ENCODE measurements around the gene EEF1AKMT3. TPM values are rescaled to one million over a fixed set of nuclear protein-coding genes. Genes with fewer than 3 reads are reported as not detected.

Gene EEF1AKMT3
- total and polyA plus RNA-seq, 2 of the 4 experiments (the other 2 are of a cell fraction) = 3.2 to 8.1 TPM

- H3K4me2 ChIP-seq (ENCODE audit: low read depth, low read length) = no peak overlapping the region
- H3K27ac ChIP-seq (ENCODE audit: insufficient read depth, low read length) = no peak overlapping the region
- dilution Hi-C loops (cut with HindIII; ENCODE audit: low sequenced_read_pairs, unreplicated experiment) (no loop called here), in situ Hi-C loops (cut with MboI; ENCODE audit: low sequenced_read_pairs) (no loop called here), intact Hi-C loops (cut with micrococcal nuclease) (no loop called here)
- no peaks in the 10 kb centered on the region for H4K20me1 ChIP-seq (ENCODE audit: insufficient read depth, low read length)
- 88% methylated on average over 2 of the region's 3 CpGs; no CpG with 5 or more reads in 1 of the 2 experiments for WGBS, 2 experiments (ENCODE audit: extremely low coverage in 2 of 2, insufficient read length in 1 of 2)
- no peak overlapping the region for H2BK20ac ChIP-seq (ENCODE audit: low read depth, low read length)
- peaks cover 50% of the 10 kb centered on the region for H3K36me3 ChIP-seq (ENCODE audit: control insufficient read depth, insufficient read depth, low read length)
- no peak overlapping the region for H2BK5ac ChIP-seq (ENCODE audit: low read depth, low read length, poor library complexity, severe bottlenecking)
- no peak overlapping the region for H4K8ac ChIP-seq (ENCODE audit: low read depth in 2 of 2, low read length in 2 of 2)
- no peaks in the 10 kb centered on the region for H3K27me3 ChIP-seq (ENCODE audit: control insufficient read depth, insufficient read depth, low read length)
- H3K18ac ChIP-seq (ENCODE audit: low read depth, low read length) = no peak overlapping the region
- ChIA-PET CTCF (no interaction called here), POLR2A (ENCODE audit: unreplicated experiment) (no interaction called here)
- no peak for TF ChIP-seq MAZ (IDR thresholded peaks at IDR 0.05; ENCODE audit: borderline replicate concordance, low read depth, low read length)
- TF ChIP-seq SMC3 (IDR thresholded peaks at IDR 0.05; ENCODE audit: low read depth, low read length) = no peak
- no peak for TF ChIP-seq BHLHE40 (IDR thresholded peaks at IDR 0.05; ENCODE audit: low read depth, low read length)
- no peak for TF ChIP-seq POLR2A (IDR thresholded peaks at IDR 0.05; ENCODE audit: low read depth, low read length)
- TF ChIP-seq, protein P1, sequence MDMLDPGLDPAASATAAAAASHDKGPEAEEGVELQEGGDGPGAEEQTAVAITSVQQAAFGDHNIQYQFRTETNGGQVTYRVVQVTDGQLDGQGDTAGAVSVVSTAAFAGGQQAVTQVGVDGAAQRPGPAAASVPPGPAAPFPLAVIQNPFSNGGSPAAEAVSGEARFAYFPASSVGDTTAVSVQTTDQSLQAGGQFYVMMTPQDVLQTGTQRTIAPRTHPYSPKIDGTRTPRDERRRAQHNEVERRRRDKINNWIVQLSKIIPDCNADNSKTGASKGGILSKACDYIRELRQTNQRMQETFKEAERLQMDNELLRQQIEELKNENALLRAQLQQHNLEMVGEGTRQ (IDR thresholded peaks at IDR 0.05; ENCODE audit: low read depth, low read length) = no peak
- no peak for TF ChIP-seq RCOR1 (IDR thresholded peaks at IDR 0.05; ENCODE audit: insufficient replicate concordance, low read length)
- TF ChIP-seq CHD1 (IDR thresholded peaks at IDR 0.05; ENCODE audit: low read depth, low read length) = no peak
- TF ChIP-seq RFX5 (IDR thresholded peaks at IDR 0.05; ENCODE audit: low read depth, low read length) = no peak
- TF ChIP-seq, protein P2, sequence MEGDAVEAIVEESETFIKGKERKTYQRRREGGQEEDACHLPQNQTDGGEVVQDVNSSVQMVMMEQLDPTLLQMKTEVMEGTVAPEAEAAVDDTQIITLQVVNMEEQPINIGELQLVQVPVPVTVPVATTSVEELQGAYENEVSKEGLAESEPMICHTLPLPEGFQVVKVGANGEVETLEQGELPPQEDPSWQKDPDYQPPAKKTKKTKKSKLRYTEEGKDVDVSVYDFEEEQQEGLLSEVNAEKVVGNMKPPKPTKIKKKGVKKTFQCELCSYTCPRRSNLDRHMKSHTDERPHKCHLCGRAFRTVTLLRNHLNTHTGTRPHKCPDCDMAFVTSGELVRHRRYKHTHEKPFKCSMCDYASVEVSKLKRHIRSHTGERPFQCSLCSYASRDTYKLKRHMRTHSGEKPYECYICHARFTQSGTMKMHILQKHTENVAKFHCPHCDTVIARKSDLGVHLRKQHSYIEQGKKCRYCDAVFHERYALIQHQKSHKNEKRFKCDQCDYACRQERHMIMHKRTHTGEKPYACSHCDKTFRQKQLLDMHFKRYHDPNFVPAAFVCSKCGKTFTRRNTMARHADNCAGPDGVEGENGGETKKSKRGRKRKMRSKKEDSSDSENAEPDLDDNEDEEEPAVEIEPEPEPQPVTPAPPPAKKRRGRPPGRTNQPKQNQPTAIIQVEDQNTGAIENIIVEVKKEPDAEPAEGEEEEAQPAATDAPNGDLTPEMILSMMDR (conservative IDR thresholded peaks at IDR 0.05; ENCODE audit: low read depth, low read length) = no peak
- TF ChIP-seq RAD21 (IDR thresholded peaks at IDR 0.05; ENCODE audit: low read length) = no peak
- TF ChIP-seq NFE2L2 (IDR thresholded peaks at IDR 0.05; ENCODE audit: low read depth, low read length) = no peak
- TF ChIP-seq CEBPB (IDR thresholded peaks at IDR 0.05; ENCODE audit: low read depth, low read length) = no peak
- no peak for TF ChIP-seq ELK1 (IDR thresholded peaks at IDR 0.05; ENCODE audit: borderline replicate concordance, low read depth, low read length)
- TF ChIP-seq MAFK (IDR thresholded peaks at IDR 0.05; ENCODE audit: low read depth, low read length) = no peak
- no peak for TF ChIP-seq MXI1 (IDR thresholded peaks at IDR 0.05; ENCODE audit: borderline replicate concordance, low read depth, low read length)
- no peak for TF ChIP-seq FOS (IDR thresholded peaks at IDR 0.05; ENCODE audit: low read depth, low read length)
- no peak overlapping the region for H3K4ac ChIP-seq (ENCODE audit: low read depth, low read length)
- no TSS peak for BruUV-seq (replicated peaks)
- H3K79me1 ChIP-seq (ENCODE audit: low read depth in 1 of 2, low read length in 2 of 2) = no peaks in the 10 kb centered on the region
- ATAC-seq (ENCODE audit: low read depth) (no peak), DNase-seq (no peak)
- no peak overlapping the region for H3K56ac ChIP-seq (ENCODE audit: extremely low read depth, insufficient read depth, low read length)
- H3K9ac ChIP-seq (ENCODE audit: low read depth, low read length) = no peak overlapping the region
- H3K4me3 ChIP-seq (ENCODE audit: insufficient read depth, low read depth, low read length) = no peak overlapping the region
- H2AK9ac ChIP-seq (replicated peaks; ENCODE audit: low read depth, low read length, poor library complexity) = no peak overlapping the region
- H3K14ac ChIP-seq (replicated peaks; ENCODE audit: low read depth, low read length) = no peak overlapping the region
- H2AFZ ChIP-seq (replicated peaks; ENCODE audit: low read length, poor library complexity) = no peak overlapping the region
- H3K9me1 ChIP-seq (ENCODE audit: insufficient read depth, low read length) = peaks cover 7% of the 10 kb centered on the region; the same call in 1 of the 2 replicates
- H2BK120ac ChIP-seq (ENCODE audit: low read depth, low read length) = no peak overlapping the region
- no peak overlapping the region for H3K23ac ChIP-seq (ENCODE audit: low read depth, low read length)
- no peak overlapping the region for H2BK15ac ChIP-seq (ENCODE audit: low read depth, low read length)
- H3K9me3 ChIP-seq (ENCODE audit: control insufficient read depth, insufficient read depth, low read length) = no peaks in the 10 kb centered on the region
- H2AK5ac ChIP-seq (ENCODE audit: low read depth, low read length) = no peak overlapping the region
- H4K5ac ChIP-seq (ENCODE audit: low read depth, low read length) = no peak overlapping the region
- peaks cover 3% of the 10 kb centered on the region; the same call in 1 of the 2 replicates for H3K4me1 ChIP-seq (ENCODE audit: control insufficient read depth, insufficient read depth, low read length)
- H4K91ac ChIP-seq (ENCODE audit: insufficient read depth, low read depth, low read length) = no peak overlapping the region
These were observed 34.3 kb downstream of the EEF1AKMT3 start for GRCh38 chr12:57806677-57807076.
